ENCODE measurements around the gene CNNM4. TPM values are rescaled to one million over a fixed set of nuclear protein-coding genes. Genes with fewer than 3 reads are reported as not detected.

The CNNM4 gene
- total and polyA plus RNA-seq, 2 of the 4 experiments (the other 2 are of a cell fraction): 2.0 to 4.1 TPM

DNA sequence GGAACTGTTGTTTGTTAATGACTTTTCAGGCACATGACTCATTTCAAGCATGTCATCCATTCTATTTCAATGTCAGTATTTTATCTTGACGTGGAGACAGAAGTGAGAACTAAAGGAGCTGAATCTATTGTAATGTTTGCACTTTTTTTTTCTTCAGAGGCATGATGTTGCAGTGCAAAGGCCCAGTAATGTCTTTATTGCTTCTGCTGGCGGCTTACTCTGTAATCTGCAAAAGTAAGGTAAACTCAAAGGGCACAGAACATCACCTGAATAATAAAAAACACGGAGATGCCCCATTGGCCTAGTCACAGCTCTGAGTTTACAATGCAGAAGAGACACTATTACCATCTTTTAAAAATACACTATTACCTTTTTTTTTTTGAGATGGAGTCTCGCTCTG lies 53.0 kb downstream of the CNNM4 start:
- no TSS peak for BruUV-seq (replicated peaks)
- no peaks in the 10 kb centered on the region for H3K27me3 ChIP-seq (ENCODE audit: control insufficient read depth, insufficient read depth, low read length)

More for the DNA sequence above, 53.0 kb downstream of the CNNM4 start:
- no peak overlapping the region for H2AFZ ChIP-seq (replicated peaks; ENCODE audit: low read length, poor library complexity)
- H3K27ac ChIP-seq (ENCODE audit: insufficient read depth, low read length): no peak overlapping the region
- H3K79me1 ChIP-seq (ENCODE audit: low read depth in 1 of 2, low read length in 2 of 2): peaks cover 12 to 15% of the 10 kb centered on the region in 2 experiments
- H4K91ac ChIP-seq (ENCODE audit: insufficient read depth, low read depth, low read length): no peak overlapping the region
- no peak for TF ChIP-seq POLR2A (IDR thresholded peaks at IDR 0.05; ENCODE audit: low read depth, low read length)
- TF ChIP-seq, protein P1, sequence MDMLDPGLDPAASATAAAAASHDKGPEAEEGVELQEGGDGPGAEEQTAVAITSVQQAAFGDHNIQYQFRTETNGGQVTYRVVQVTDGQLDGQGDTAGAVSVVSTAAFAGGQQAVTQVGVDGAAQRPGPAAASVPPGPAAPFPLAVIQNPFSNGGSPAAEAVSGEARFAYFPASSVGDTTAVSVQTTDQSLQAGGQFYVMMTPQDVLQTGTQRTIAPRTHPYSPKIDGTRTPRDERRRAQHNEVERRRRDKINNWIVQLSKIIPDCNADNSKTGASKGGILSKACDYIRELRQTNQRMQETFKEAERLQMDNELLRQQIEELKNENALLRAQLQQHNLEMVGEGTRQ (IDR thresholded peaks at IDR 0.05; ENCODE audit: low read depth, low read length): no peak
- no peak for TF ChIP-seq FOS (IDR thresholded peaks at IDR 0.05; ENCODE audit: low read depth, low read length)
- no peak for TF ChIP-seq RAD21 (IDR thresholded peaks at IDR 0.05; ENCODE audit: low read length)
- TF ChIP-seq RCOR1 (IDR thresholded peaks at IDR 0.05; ENCODE audit: insufficient replicate concordance, low read length): no peak
- TF ChIP-seq NFE2L2 (IDR thresholded peaks at IDR 0.05; ENCODE audit: low read depth, low read length): no peak
- no peak for TF ChIP-seq MAZ (IDR thresholded peaks at IDR 0.05; ENCODE audit: borderline replicate concordance, low read depth, low read length)
- no peak for TF ChIP-seq CHD1 (IDR thresholded peaks at IDR 0.05; ENCODE audit: low read depth, low read length)
- no peak for TF ChIP-seq CEBPB (IDR thresholded peaks at IDR 0.05; ENCODE audit: low read depth, low read length)
- TF ChIP-seq MXI1 (IDR thresholded peaks at IDR 0.05; ENCODE audit: borderline replicate concordance, low read depth, low read length): no peak
- H3K9me1 ChIP-seq (ENCODE audit: insufficient read depth, low read length): peaks cover 13% of the 10 kb centered on the region
- no peak overlapping the region for H2BK5ac ChIP-seq (ENCODE audit: low read depth, low read length, poor library complexity, severe bottlenecking)
- H3K36me3 ChIP-seq (ENCODE audit: control insufficient read depth, insufficient read depth, low read length): peaks cover 2% of the 10 kb centered on the region; the same call in 1 of the 2 replicates
- no peaks in the 10 kb centered on the region for H3K9me3 ChIP-seq (ENCODE audit: control insufficient read depth, insufficient read depth, low read length)
- no peak overlapping the region for H2AK5ac ChIP-seq (ENCODE audit: low read depth, low read length)
- DNase-seq (no peak), ATAC-seq (ENCODE audit: low read depth) (no peak)
- no peak overlapping the region for H3K23ac ChIP-seq (ENCODE audit: low read depth, low read length)
- no peak overlapping the region for H2BK20ac ChIP-seq (ENCODE audit: low read depth, low read length)
- WGBS, 2 experiments (ENCODE audit: extremely low coverage in 2 of 2, insufficient read length in 1 of 2): 92% methylated on average over 2 of the region's 4 CpGs; no CpG with 5 or more reads in 1 of the 2 experiments
- intact Hi-C loops (cut with micrococcal nuclease): no loop called here
- no peak overlapping the region for H2AK9ac ChIP-seq (replicated peaks; ENCODE audit: low read depth, low read length, poor library complexity)
- dilution Hi-C loops (cut with HindIII; ENCODE audit: low sequenced_read_pairs, unreplicated experiment): no loop called here
- ChIA-PET POLR2A (ENCODE audit: unreplicated experiment) (interaction anchor here (0.7 kb wide), 1 partner anchor 149 kb away, joined by 3 read pairs; no protein-coding TSS in a partner anchor), CTCF (no interaction called here)
- H3K4me3 ChIP-seq (ENCODE audit: insufficient read depth, low read depth, low read length): no peak overlapping the region
- no peak overlapping the region for H4K5ac ChIP-seq (ENCODE audit: low read depth, low read length)
- in situ Hi-C loops (cut with MboI; ENCODE audit: low sequenced_read_pairs): no loop called here
- no peak overlapping the region for H2BK120ac ChIP-seq (ENCODE audit: low read depth, low read length)
- H2BK15ac ChIP-seq (ENCODE audit: low read depth, low read length): no peak overlapping the region
- no peak overlapping the region for H4K8ac ChIP-seq (ENCODE audit: low read depth in 2 of 2, low read length in 2 of 2)
- no peak overlapping the region for H3K9ac ChIP-seq (ENCODE audit: low read depth, low read length)
- H3K56ac ChIP-seq (ENCODE audit: extremely low read depth, insufficient read depth, low read length): no peak overlapping the region
- peaks cover 16% of the 10 kb centered on the region for H4K20me1 ChIP-seq (ENCODE audit: insufficient read depth, low read length)
- H3K4me2 ChIP-seq (ENCODE audit: low read depth, low read length): no peak overlapping the region
- H3K18ac ChIP-seq (ENCODE audit: low read depth, low read length): no peak overlapping the region
- no peak overlapping the region for H3K14ac ChIP-seq (replicated peaks; ENCODE audit: low read depth, low read length)
- H3K4ac ChIP-seq (ENCODE audit: low read depth, low read length): no peak overlapping the region
- peaks cover 12% of the 10 kb centered on the region for H3K4me1 ChIP-seq (ENCODE audit: control insufficient read depth, insufficient read depth, low read length)
